Measurements from ENCODE around the gene ZNF697.
A peak's percentile ranks its signal among the peaks of the same experiment; 100 is the strongest.

ZNF697 gene

GRCh38 chr1:119662034-119662437 lies 14.0 kb upstream of the ZNF697 start:
- Histone ChIP-seq H3K36me3 (ENCODE audit: control insufficient read depth, insufficient read depth, low read length) (no peaks in the 10 kb centered on the region), H3K4me1 (ENCODE audit: control insufficient read depth, insufficient read depth, low read length, poor library complexity, severe bottlenecking) (peaks cover 9% of the 10 kb centered on the region), H3K27ac (ENCODE audit: low read depth, low read length, severe bottlenecking) (no peak overlapping the region), H3K9me3 (ENCODE audit: control insufficient read depth, low read length) (no peaks in the 10 kb centered on the region), H3K4me3 (ENCODE audit: extremely low read depth, insufficient read depth, low read length, poor library complexity, severe bottlenecking) (no peak overlapping the region)
- WGBS, 2 experiments (ENCODE audit: insufficient coverage in 2 of 2): 40 to 50% methylated on average over 2 of the region's 3 CpGs

- 76 to 86% methylated on average over 3 of the region's 5 CpGs for WGBS, 2 experiments (ENCODE audit: insufficient coverage in 2 of 2)
- H3K4me1 ChIP-seq (ENCODE audit: control insufficient read depth, insufficient read depth, low read length, poor library complexity, severe bottlenecking): peaks cover 17% of the 10 kb centered on the region
- H3K27ac ChIP-seq (ENCODE audit: low read depth, low read length, severe bottlenecking): no peak overlapping the region
- H3K4me3 ChIP-seq (ENCODE audit: extremely low read depth, insufficient read depth, low read length, poor library complexity, severe bottlenecking): no peak overlapping the region
- no peaks in the 10 kb centered on the region for H3K9me3 ChIP-seq (ENCODE audit: control insufficient read depth, low read length)
- no peaks in the 10 kb centered on the region for H3K36me3 ChIP-seq (ENCODE audit: control insufficient read depth, insufficient read depth, low read length)
These were observed 12.4 kb upstream of the ZNF697 start for GRCh38 chr1:119660253-119661083.

- H3K4me3 ChIP-seq (ENCODE audit: extremely low read depth, insufficient read depth, low read length, poor library complexity, severe bottlenecking): no peak overlapping the region
- no peaks in the 10 kb centered on the region for H3K36me3 ChIP-seq (ENCODE audit: control insufficient read depth, insufficient read depth, low read length)
- H3K4me1 ChIP-seq (ENCODE audit: control insufficient read depth, insufficient read depth, low read length, poor library complexity, severe bottlenecking): peaks cover 21% of the 10 kb centered on the region
- no peak overlapping the region for H3K27ac ChIP-seq (ENCODE audit: low read depth, low read length, severe bottlenecking)
- H3K9me3 ChIP-seq (ENCODE audit: control insufficient read depth, low read length): no peaks in the 10 kb centered on the region
- 4 to 34% methylated on average over 3 of the region's 3 CpGs for WGBS, 2 experiments (ENCODE audit: insufficient coverage in 2 of 2)
These were observed 11.6 kb upstream of the ZNF697 start for GRCh38 chr1:119659628-119660027.

- Histone ChIP-seq H3K36me3 (ENCODE audit: control insufficient read depth, insufficient read depth, low read length) (no peaks in the 10 kb centered on the region), H3K9me3 (ENCODE audit: control insufficient read depth, low read length) (no peaks in the 10 kb centered on the region), H3K27ac (ENCODE audit: low read depth, low read length, severe bottlenecking) (no peak overlapping the region), H3K4me1 (ENCODE audit: control insufficient read depth, insufficient read depth, low read length, poor library complexity, severe bottlenecking) (peaks cover 31% of the 10 kb centered on the region), H3K4me3 (ENCODE audit: extremely low read depth, insufficient read depth, low read length, poor library complexity, severe bottlenecking) (no peak overlapping the region)
- WGBS, 2 experiments (ENCODE audit: insufficient coverage in 2 of 2): 79 to 85% methylated on average over 2 to 3 of the region's 5 CpGs
These were observed 8.4 kb upstream of the ZNF697 start for GRCh38 chr1:119656410-119656955.

GRCh38 chr1:119655154-119655553 lies 7.1 kb upstream of the ZNF697 start:
- WGBS, 2 experiments (ENCODE audit: insufficient coverage in 2 of 2): no CpG with 5 or more reads among the region's 1 CpG
- Histone ChIP-seq H3K9me3 (ENCODE audit: control insufficient read depth, low read length) (no peaks in the 10 kb centered on the region), H3K27ac (ENCODE audit: low read depth, low read length, severe bottlenecking) (no peak overlapping the region), H3K36me3 (ENCODE audit: control insufficient read depth, insufficient read depth, low read length) (no peaks in the 10 kb centered on the region), H3K4me1 (ENCODE audit: control insufficient read depth, insufficient read depth, low read length, poor library complexity, severe bottlenecking) (peaks cover 31% of the 10 kb centered on the region), H3K4me3 (ENCODE audit: extremely low read depth, insufficient read depth, low read length, poor library complexity, severe bottlenecking) (no peak overlapping the region)

GRCh38 chr1:119653839-119654170 lies 5.7 kb upstream of the ZNF697 start:
- no peak overlapping the region for H3K4me3 ChIP-seq (ENCODE audit: extremely low read depth, insufficient read depth, low read length, poor library complexity, severe bottlenecking)
- no peak overlapping the region for H3K27ac ChIP-seq (ENCODE audit: low read depth, low read length, severe bottlenecking)
- no peaks in the 10 kb centered on the region for H3K9me3 ChIP-seq (ENCODE audit: control insufficient read depth, low read length)
- WGBS, 2 experiments (ENCODE audit: insufficient coverage in 2 of 2): 86 to 100% methylated on average over 1 of the region's 3 CpGs
- peaks cover 22% of the 10 kb centered on the region for H3K4me1 ChIP-seq (ENCODE audit: control insufficient read depth, insufficient read depth, low read length, poor library complexity, severe bottlenecking)
- H3K36me3 ChIP-seq (ENCODE audit: control insufficient read depth, insufficient read depth, low read length): no peaks in the 10 kb centered on the region

GRCh38 chr1:119653135-119653838 lies 5.2 kb upstream of the ZNF697 start:
- Histone ChIP-seq H3K4me1 (ENCODE audit: control insufficient read depth, insufficient read depth, low read length, poor library complexity, severe bottlenecking) (peaks cover 22% of the 10 kb centered on the region), H3K36me3 (ENCODE audit: control insufficient read depth, insufficient read depth, low read length) (no peaks in the 10 kb centered on the region), H3K4me3 (ENCODE audit: extremely low read depth, insufficient read depth, low read length, poor library complexity, severe bottlenecking) (no peak overlapping the region), H3K9me3 (ENCODE audit: control insufficient read depth, low read length) (no peaks in the 10 kb centered on the region), H3K27ac (ENCODE audit: low read depth, low read length, severe bottlenecking) (no peak overlapping the region)
- WGBS, 2 experiments (ENCODE audit: insufficient coverage in 2 of 2): 88% methylated on average over 2 of the region's 4 CpGs

GRCh38 chr1:119652587-119652986 lies 4.5 kb upstream of the ZNF697 start:
- no peak overlapping the region for H3K27ac ChIP-seq (ENCODE audit: low read depth, low read length, severe bottlenecking)
- H3K9me3 ChIP-seq (ENCODE audit: control insufficient read depth, low read length): no peaks in the 10 kb centered on the region
- H3K4me3 ChIP-seq (ENCODE audit: extremely low read depth, insufficient read depth, low read length, poor library complexity, severe bottlenecking): no peak overlapping the region
- no peaks in the 10 kb centered on the region for H3K36me3 ChIP-seq (ENCODE audit: control insufficient read depth, insufficient read depth, low read length)
- peaks cover 22% of the 10 kb centered on the region for H3K4me1 ChIP-seq (ENCODE audit: control insufficient read depth, insufficient read depth, low read length, poor library complexity, severe bottlenecking)
- WGBS, 2 experiments (ENCODE audit: insufficient coverage in 2 of 2): 80% methylated on average over 1 of the region's 4 CpGs; no CpG with 5 or more reads in 1 of the 2 experiments

GRCh38 chr1:119651641-119652040 lies 3.6 kb upstream of the ZNF697 start:
- peaks cover 22% of the 10 kb centered on the region for H3K4me1 ChIP-seq (ENCODE audit: control insufficient read depth, insufficient read depth, low read length, poor library complexity, severe bottlenecking)
- H3K36me3 ChIP-seq (ENCODE audit: control insufficient read depth, insufficient read depth, low read length): no peaks in the 10 kb centered on the region
- no peaks in the 10 kb centered on the region for H3K9me3 ChIP-seq (ENCODE audit: control insufficient read depth, low read length)
- H3K4me3 ChIP-seq (ENCODE audit: extremely low read depth, insufficient read depth, low read length, poor library complexity, severe bottlenecking): no peak overlapping the region
- H3K27ac ChIP-seq (ENCODE audit: low read depth, low read length, severe bottlenecking): no peak overlapping the region
- WGBS, 2 experiments (ENCODE audit: insufficient coverage in 2 of 2): 86% methylated on average over 1 of the region's 1 CpG; no CpG with 5 or more reads in 1 of the 2 experiments

- H3K36me3 ChIP-seq (ENCODE audit: control insufficient read depth, insufficient read depth, low read length): no peaks in the 10 kb centered on the region
- no peaks in the 10 kb centered on the region for H3K9me3 ChIP-seq (ENCODE audit: control insufficient read depth, low read length)
- WGBS, 2 experiments (ENCODE audit: insufficient coverage in 2 of 2): 60 to 100% methylated on average over 1 of the region's 2 CpGs
- H3K4me1 ChIP-seq (ENCODE audit: control insufficient read depth, insufficient read depth, low read length, poor library complexity, severe bottlenecking): peaks cover 18% of the 10 kb centered on the region
- no peak overlapping the region for H3K4me3 ChIP-seq (ENCODE audit: extremely low read depth, insufficient read depth, low read length, poor library complexity, severe bottlenecking)
- no peak overlapping the region for H3K27ac ChIP-seq (ENCODE audit: low read depth, low read length, severe bottlenecking)
These were observed 3.1 kb upstream of the ZNF697 start for GRCh38 chr1:119651133-119651532.

- Histone ChIP-seq H3K36me3 (ENCODE audit: control insufficient read depth, insufficient read depth, low read length) (peaks cover 13% of the 10 kb centered on the region), H3K4me1 (ENCODE audit: control insufficient read depth, insufficient read depth, low read length, poor library complexity, severe bottlenecking) (peaks cover 30% of the 10 kb centered on the region), H3K27ac (ENCODE audit: low read depth, low read length, severe bottlenecking) (no peak overlapping the region), H3K9me3 (ENCODE audit: control insufficient read depth, low read length) (no peaks in the 10 kb centered on the region), H3K4me3 (ENCODE audit: extremely low read depth, insufficient read depth, low read length, poor library complexity, severe bottlenecking) (peak overlapping the region; percentile 89)
- 27 to 41% methylated on average over 4 to 5 of the region's 10 CpGs for WGBS, 2 experiments (ENCODE audit: insufficient coverage in 2 of 2)
These were observed 546 bp upstream of the ZNF697 start for GRCh38 chr1:119648620-119649004.
